SU-DHL-6 (cell line): ENCODE results near the gene ATP8A2.
"Not testable (repeated sequence)": the region's sequence is repeated elsewhere in the genome, so short reads cannot be mapped to it uniquely, and the experiment has no call there.

ENCODE experiments used
- CTCF ChIP-seq: fragments of 200-600 bp; sonication (generic); IDR thresholded peaks from one replicate; pipeline ENCODE4 v1.5.1; 2017; ENCODE audit warnings: antibody characterized with exemption, mild to moderate bottlenecking, low read length, moderate library complexity; ENCODE audit not compliant: insufficient read depth, poor library complexity, severe bottlenecking
- EZH2phosphoT487 ChIP-seq: fragments of 200-600 bp; sonication (generic), shearing (Covaris generic); conservative IDR thresholded peaks from 2 replicates; pipeline ENCODE4 v1.6.1; 2018; ENCODE audit warnings: mild to moderate bottlenecking, antibody characterized with exemption, low read length, moderate library complexity, mixed read lengths

- not testable (repeated sequence) for TF ChIP-seq CTCF, EZH2phosphoT487
These were observed 402.3 kb downstream of the ATP8A2 start for GRCh38 chr13:25774056-25774455.
